ENCODE data around the gene BTBD9. TPM values are rescaled to one million over a fixed set of nuclear protein-coding genes. Genes with fewer than 3 reads are reported as not detected.

Gene BTBD9
- polyA plus RNA-seq, 1 donor (not counting 4 experiments of a cell fraction or from before 2014, with no cell fraction given), result 6.8 TPM

DNA sequence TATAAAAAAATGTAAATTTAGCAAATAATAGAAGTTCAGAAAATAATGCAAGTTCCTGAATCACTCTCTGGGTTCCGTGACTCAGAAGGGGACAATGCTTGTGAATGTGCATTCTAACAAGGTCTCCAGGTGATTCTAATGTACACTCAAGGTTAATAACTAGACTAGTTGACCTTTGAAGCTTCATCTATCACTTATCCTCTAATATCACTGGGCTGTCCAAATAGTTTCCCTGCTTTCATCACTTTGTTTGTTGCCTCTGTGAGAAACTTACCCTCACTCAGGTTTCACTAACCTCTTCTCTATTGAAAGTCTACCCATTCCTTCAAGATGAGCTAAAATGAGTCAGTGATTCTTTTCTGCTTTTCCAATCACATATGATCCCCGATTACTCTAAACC is 189.0 kb downstream of the BTBD9 start:
- Histone ChIP-seq H3K4me3 (ENCODE audit: control insufficient read depth in 2 of 3, extremely low read depth in 1 of 3, insufficient read depth in 2 of 3, low read depth in 1 of 3, low read length in 3 of 3) (no peak overlapping the region), H3K9ac (ENCODE audit: control insufficient read depth, extremely low read depth, insufficient read depth, low read length) (no peak overlapping the region), H3K4me2 (ENCODE audit: control insufficient read depth, extremely low read depth, insufficient read depth, low read depth, low read length) (no peak overlapping the region), H3K4me1 (ENCODE audit: control insufficient read depth, extremely low read depth, insufficient read depth, low read length) (no peaks in the 10 kb centered on the region), H2AFZ (ENCODE audit: control insufficient read depth, low read length) (no peak overlapping the region), H3K27me3 (ENCODE audit: control insufficient read depth, extremely low read depth, insufficient read depth, low read length) (no peaks in the 10 kb centered on the region), H3K36me3 (ENCODE audit: control insufficient read depth in 2 of 2, extremely low read depth in 1 of 2, insufficient read depth in 2 of 2, low read length in 2 of 2) (no peaks in the 10 kb centered on the region), H3K9me1 (ENCODE audit: control insufficient read depth, extremely low read depth, insufficient read depth, low read length) (no peaks in the 10 kb centered on the region), H4K20me1 (ENCODE audit: control insufficient read depth, extremely low read depth, insufficient read depth, low read length) (no peaks in the 10 kb centered on the region), H3K27ac (ENCODE audit: control insufficient read depth, insufficient read depth, low read length) (no peak overlapping the region), H3K79me2 (ENCODE audit: control insufficient read depth, insufficient read depth, low read length) (no peaks in the 10 kb centered on the region), H3K9me3 (ENCODE audit: control insufficient read depth, low read depth, low read length) (no peaks in the 10 kb centered on the region)
- no peak for DNase-seq (ENCODE audit: low read depth, low spot score)
- FAIRE-seq, result no peak
- TF ChIP-seq, protein P1, sequence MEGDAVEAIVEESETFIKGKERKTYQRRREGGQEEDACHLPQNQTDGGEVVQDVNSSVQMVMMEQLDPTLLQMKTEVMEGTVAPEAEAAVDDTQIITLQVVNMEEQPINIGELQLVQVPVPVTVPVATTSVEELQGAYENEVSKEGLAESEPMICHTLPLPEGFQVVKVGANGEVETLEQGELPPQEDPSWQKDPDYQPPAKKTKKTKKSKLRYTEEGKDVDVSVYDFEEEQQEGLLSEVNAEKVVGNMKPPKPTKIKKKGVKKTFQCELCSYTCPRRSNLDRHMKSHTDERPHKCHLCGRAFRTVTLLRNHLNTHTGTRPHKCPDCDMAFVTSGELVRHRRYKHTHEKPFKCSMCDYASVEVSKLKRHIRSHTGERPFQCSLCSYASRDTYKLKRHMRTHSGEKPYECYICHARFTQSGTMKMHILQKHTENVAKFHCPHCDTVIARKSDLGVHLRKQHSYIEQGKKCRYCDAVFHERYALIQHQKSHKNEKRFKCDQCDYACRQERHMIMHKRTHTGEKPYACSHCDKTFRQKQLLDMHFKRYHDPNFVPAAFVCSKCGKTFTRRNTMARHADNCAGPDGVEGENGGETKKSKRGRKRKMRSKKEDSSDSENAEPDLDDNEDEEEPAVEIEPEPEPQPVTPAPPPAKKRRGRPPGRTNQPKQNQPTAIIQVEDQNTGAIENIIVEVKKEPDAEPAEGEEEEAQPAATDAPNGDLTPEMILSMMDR (optimal IDR thresholded peaks at IDR 0.05 in 1 of 3, IDR thresholded peaks at IDR 0.05 in 1 of 3, conservative IDR thresholded peaks at IDR 0.05 in 1 of 3; ENCODE audit: extremely low read depth in 1 of 3, insufficient read depth in 2 of 3, low read length in 3 of 3), result no peak
- no peak for TF ChIP-seq EZH2 (IDR thresholded peaks at IDR 0.05; ENCODE audit: low read length)
- dilution Hi-C loops (cut with MboI; ENCODE audit: extremely low pct_ligation_motif_present, low sequenced_read_pairs), result no loop called here

GRCh38 chr6:38445925-38446324 is 193.8 kb downstream of the BTBD9 start:
- Histone ChIP-seq H3K4me2 (ENCODE audit: control insufficient read depth, extremely low read depth, insufficient read depth, low read depth, low read length) (no peak overlapping the region), H3K4me3 (ENCODE audit: control insufficient read depth in 2 of 3, extremely low read depth in 1 of 3, insufficient read depth in 2 of 3, low read depth in 1 of 3, low read length in 3 of 3) (no peak overlapping the region), H3K9me3 (ENCODE audit: control insufficient read depth, low read depth, low read length) (no peaks in the 10 kb centered on the region), H3K4me1 (ENCODE audit: control insufficient read depth, extremely low read depth, insufficient read depth, low read length) (peaks cover 5% of the 10 kb centered on the region), H2AFZ (ENCODE audit: control insufficient read depth, low read length) (no peak overlapping the region), H3K9me1 (ENCODE audit: control insufficient read depth, extremely low read depth, insufficient read depth, low read length) (no peaks in the 10 kb centered on the region), H4K20me1 (ENCODE audit: control insufficient read depth, extremely low read depth, insufficient read depth, low read length) (no peaks in the 10 kb centered on the region), H3K27me3 (ENCODE audit: control insufficient read depth, extremely low read depth, insufficient read depth, low read length) (no peaks in the 10 kb centered on the region), H3K36me3 (ENCODE audit: control insufficient read depth in 2 of 2, extremely low read depth in 1 of 2, insufficient read depth in 2 of 2, low read length in 2 of 2) (no peaks in the 10 kb centered on the region), H3K79me2 (ENCODE audit: control insufficient read depth, insufficient read depth, low read length) (no peaks in the 10 kb centered on the region), H3K9ac (ENCODE audit: control insufficient read depth, extremely low read depth, insufficient read depth, low read length) (no peak overlapping the region), H3K27ac (ENCODE audit: control insufficient read depth, insufficient read depth, low read length) (no peak overlapping the region)
- no peak for DNase-seq (ENCODE audit: low read depth, low spot score)
- FAIRE-seq, result no peak
- dilution Hi-C loops (cut with MboI; ENCODE audit: extremely low pct_ligation_motif_present, low sequenced_read_pairs), result no loop called here
- no peak for TF ChIP-seq EZH2 (IDR thresholded peaks at IDR 0.05; ENCODE audit: low read length)
- TF ChIP-seq, protein P1 (optimal IDR thresholded peaks at IDR 0.05 in 1 of 3, IDR thresholded peaks at IDR 0.05 in 1 of 3, conservative IDR thresholded peaks at IDR 0.05 in 1 of 3; ENCODE audit: extremely low read depth in 1 of 3, insufficient read depth in 2 of 3, low read length in 3 of 3), result no peak
